OCI-LY3 (cell line): ENCODE measurements around the gene COL8A2.
A peak's percentile ranks its signal among the peaks of the same experiment; 100 is the strongest.

Experiments
- H2AFZ ChIP-seq: fragments of 200-600, 300-600 bp; shearing (Covaris generic); 2 replicates; pipeline ENCODE4 v1.6.0; 2014; ENCODE audit warnings: antibody characterized with exemption, low read depth, low read length
- H3K27ac ChIP-seq: fragments of 200-600, 300-600 bp; sonication (generic); 2 replicates; pipeline ENCODE4 v1.5.1; 2014; ENCODE audit warnings: mild to moderate bottlenecking, low read length, moderate library complexity, mixed read lengths
- H3K27me3 ChIP-seq: fragments of 200-600, 300-600 bp; sonication (generic); 2 replicates; pipeline ENCODE4 v1.6.1; 2014; ENCODE audit warnings: low read depth, low read length, mixed read lengths
- H3K36me3 ChIP-seq: fragments of 200-600, 300-600 bp; sonication (generic); replicated peaks from 2 replicates; pipeline ENCODE3; 2014; ENCODE audit warnings: low read depth, low read length, mixed read lengths
- H3K4me1 ChIP-seq: fragments of 300-600, 200-600 bp; sonication (generic); 2 replicates; pipeline ENCODE4 v1.6.1; 2014; ENCODE audit warnings: low read length, mixed read lengths
- H3K4me2 ChIP-seq: fragments of 200-600, 300-600 bp; sonication (generic); 2 replicates; pipeline ENCODE4 v1.6.1; 2014; ENCODE audit warnings: low read length, mixed read lengths
- H3K4me3 ChIP-seq: fragments of 300-600, 200-600 bp; sonication (generic); 2 replicates; pipeline ENCODE4 v1.5.1; 2014; ENCODE audit warnings: antibody characterized with exemption, mild to moderate bottlenecking, low read length, moderate library complexity
- H3K79me2 ChIP-seq: fragments of 300-600, 200-600 bp; shearing (Covaris generic); 2 replicates; pipeline ENCODE4 v1.6.1; 2014; ENCODE audit warnings: mild to moderate bottlenecking, low read length, mixed read lengths
- H3K9ac ChIP-seq: fragments of 300-600, 200-600 bp; shearing (Covaris generic); 2 replicates; pipeline ENCODE4 v1.6.0; 2014; ENCODE audit warnings: mild to moderate bottlenecking, low read length, moderate library complexity
- H3K9me3 ChIP-seq: fragments of 200-600, 300-600 bp; shearing (Covaris generic); 2 replicates; pipeline ENCODE4 v1.6.1; 2014; ENCODE audit warnings: low read length, mixed read lengths; ENCODE audit not compliant: insufficient read depth
- H4K20me1 ChIP-seq: fragments of 200-600, 300-600 bp; sonication (generic); 2 replicates; pipeline ENCODE4 v1.6.1; 2016; ENCODE audit warnings: low read length, mixed read lengths; ENCODE audit not compliant: insufficient read depth
- EZH2phosphoT487 ChIP-seq: fragments of 200-600 bp; shearing (Covaris generic); IDR thresholded peaks from 2 replicates; pipeline ENCODE4 v1.6.1; 2018; ENCODE audit warnings: antibody characterized with exemption, mixed run types, low read depth
- TF ChIP-seq, protein P1 (sequence below): fragments of 200-600, 300-600 bp; sonication (generic); IDR thresholded peaks from 2 replicates; pipeline ENCODE4 v1.5.1; 2014; ENCODE audit warnings: antibody characterized with exemption, low read length, low read depth

COL8A2 gene

GRCh38 chr1:36122062-36123030, 2.7 kb downstream of the COL8A2 start:
- H4K20me1 ChIP-seq: no peaks in the 10 kb centered on the region
- no peaks in the 10 kb centered on the region for H3K27me3 ChIP-seq
- H3K79me2 ChIP-seq: no peaks in the 10 kb centered on the region
- peak overlapping the region; percentile 71 for H3K9ac ChIP-seq
- H3K4me2 ChIP-seq: peak overlapping the region; percentile 95
- no peaks in the 10 kb centered on the region for H3K9me3 ChIP-seq
- H3K4me1 ChIP-seq: peaks cover 21% of the 10 kb centered on the region
- H3K4me3 ChIP-seq: peak overlapping the region; percentile 67
- H3K36me3 ChIP-seq: no peaks in the 10 kb centered on the region
- H2AFZ ChIP-seq: peak overlapping the region; percentile 76
- H3K27ac ChIP-seq: peak overlapping the region; percentile 76
- TF ChIP-seq, protein P1, sequence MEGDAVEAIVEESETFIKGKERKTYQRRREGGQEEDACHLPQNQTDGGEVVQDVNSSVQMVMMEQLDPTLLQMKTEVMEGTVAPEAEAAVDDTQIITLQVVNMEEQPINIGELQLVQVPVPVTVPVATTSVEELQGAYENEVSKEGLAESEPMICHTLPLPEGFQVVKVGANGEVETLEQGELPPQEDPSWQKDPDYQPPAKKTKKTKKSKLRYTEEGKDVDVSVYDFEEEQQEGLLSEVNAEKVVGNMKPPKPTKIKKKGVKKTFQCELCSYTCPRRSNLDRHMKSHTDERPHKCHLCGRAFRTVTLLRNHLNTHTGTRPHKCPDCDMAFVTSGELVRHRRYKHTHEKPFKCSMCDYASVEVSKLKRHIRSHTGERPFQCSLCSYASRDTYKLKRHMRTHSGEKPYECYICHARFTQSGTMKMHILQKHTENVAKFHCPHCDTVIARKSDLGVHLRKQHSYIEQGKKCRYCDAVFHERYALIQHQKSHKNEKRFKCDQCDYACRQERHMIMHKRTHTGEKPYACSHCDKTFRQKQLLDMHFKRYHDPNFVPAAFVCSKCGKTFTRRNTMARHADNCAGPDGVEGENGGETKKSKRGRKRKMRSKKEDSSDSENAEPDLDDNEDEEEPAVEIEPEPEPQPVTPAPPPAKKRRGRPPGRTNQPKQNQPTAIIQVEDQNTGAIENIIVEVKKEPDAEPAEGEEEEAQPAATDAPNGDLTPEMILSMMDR: no peak
- no peak for TF ChIP-seq EZH2phosphoT487

GRCh38 chr1:36119456-36119855, 5.6 kb downstream of the COL8A2 start:
- Histone ChIP-seq H3K4me2 (no peak overlapping the region), H3K27ac (no peak overlapping the region), H3K4me1 (peaks cover 30% of the 10 kb centered on the region), H3K4me3 (no peak overlapping the region), H3K27me3 (no peaks in the 10 kb centered on the region), H3K36me3 (no peaks in the 10 kb centered on the region), H3K9ac (no peak overlapping the region), H3K79me2 (no peaks in the 10 kb centered on the region), H4K20me1 (no peaks in the 10 kb centered on the region), H3K9me3 (no peaks in the 10 kb centered on the region), H2AFZ (no peak overlapping the region)
- no peak for TF ChIP-seq EZH2phosphoT487
- TF ChIP-seq, protein P1: no peak

DNA sequence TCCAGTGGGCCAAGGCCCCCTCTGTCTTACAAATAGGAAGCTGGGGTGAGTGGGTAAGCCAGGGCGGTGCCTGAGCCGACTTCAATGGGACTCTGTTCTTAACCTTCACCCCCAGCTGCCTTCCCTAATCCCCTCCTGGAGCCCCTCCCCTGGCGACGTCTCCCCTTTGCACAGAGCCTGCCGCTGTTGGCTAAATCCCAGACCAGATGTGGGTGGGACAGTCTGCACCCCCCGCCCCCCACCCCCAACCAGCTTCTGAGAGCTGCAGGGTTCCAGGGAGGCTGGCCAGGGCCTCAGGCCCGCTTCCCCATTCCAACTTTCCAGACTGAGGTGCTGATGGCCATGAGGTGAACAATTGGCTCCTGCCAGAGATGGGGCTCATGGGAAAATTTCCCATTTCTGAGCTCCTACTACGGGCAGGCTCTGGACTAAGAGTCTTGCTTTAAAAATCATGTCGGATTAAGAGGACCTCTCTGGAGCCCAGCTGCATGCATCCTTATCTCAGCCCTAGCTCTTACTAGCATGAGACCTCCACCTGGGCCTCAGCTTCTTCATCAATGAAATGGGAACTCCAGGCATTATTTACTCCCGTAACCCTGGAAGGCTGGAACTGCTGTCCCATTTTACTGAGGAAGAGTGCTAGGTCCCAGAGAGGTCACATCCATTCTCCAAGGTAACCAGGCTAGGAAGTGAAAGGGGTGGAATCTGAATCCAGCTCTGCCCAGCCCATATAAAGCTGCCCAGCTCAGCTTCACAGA, 6.4 kb downstream of the COL8A2 start:
- Histone ChIP-seq H3K9ac (no peak overlapping the region), H3K36me3 (no peaks in the 10 kb centered on the region), H3K79me2 (no peaks in the 10 kb centered on the region), H3K4me2 (no peak overlapping the region), H2AFZ (no peak overlapping the region), H3K9me3 (no peaks in the 10 kb centered on the region), H3K27me3 (no peaks in the 10 kb centered on the region), H3K4me3 (no peak overlapping the region), H3K4me1 (peaks cover 25% of the 10 kb centered on the region), H3K27ac (no peak overlapping the region), H4K20me1 (no peaks in the 10 kb centered on the region)
- TF ChIP-seq, protein P1: no peak
- no peak for TF ChIP-seq EZH2phosphoT487

DNA sequence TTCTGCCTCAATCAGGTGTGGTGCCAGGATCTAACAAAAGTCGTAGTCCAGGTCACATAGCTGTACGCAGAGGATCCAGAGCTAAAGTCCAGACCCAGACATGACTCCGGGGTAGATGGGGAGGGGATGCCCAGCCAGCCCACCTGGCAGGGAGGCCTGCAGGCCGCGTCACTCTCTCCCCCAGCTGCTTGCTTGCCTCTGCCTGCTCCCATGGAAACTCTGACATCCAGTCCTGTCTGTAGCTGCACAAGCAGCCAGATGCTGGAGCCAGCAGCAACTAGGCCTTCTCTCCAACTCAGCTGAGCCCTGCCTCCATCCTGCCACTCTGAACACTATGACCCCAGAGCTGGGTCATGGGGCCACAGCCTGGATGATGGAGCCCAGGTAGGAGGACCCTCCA, 8.1 kb downstream of the COL8A2 start:
- H4K20me1 ChIP-seq: no peaks in the 10 kb centered on the region
- H3K4me1 ChIP-seq: peaks cover 9% of the 10 kb centered on the region
- no peaks in the 10 kb centered on the region for H3K9me3 ChIP-seq
- H3K27ac ChIP-seq: no peak overlapping the region
- no peak overlapping the region for H3K4me3 ChIP-seq
- TF ChIP-seq, protein P1: no peak
- no peak for TF ChIP-seq EZH2phosphoT487
- H3K9ac ChIP-seq: no peak overlapping the region
- no peaks in the 10 kb centered on the region for H3K36me3 ChIP-seq
- H2AFZ ChIP-seq: no peak overlapping the region
- no peak overlapping the region for H3K4me2 ChIP-seq
- no peaks in the 10 kb centered on the region for H3K27me3 ChIP-seq
- no peaks in the 10 kb centered on the region for H3K79me2 ChIP-seq
